GM10248 (cell line): ENCODE results near the gene TMEM37.

Experiments
- CTCF ChIA-PET: fragments of 300-600 bp; sonication (Branson Sonifier 250); formaldehyde crosslinking; extraction: SDS; loops from one replicate; lab custom pipeline; 2021; ENCODE audit warnings: antibody characterized with exemption; lab: Yijun Ruan, JAX
- POLR2A ChIA-PET: fragments of 350-650 bp; sonication (Branson Sonifier 250); formaldehyde crosslinking; extraction: SDS; loops from one replicate; lab custom pipeline; 2020; ENCODE audit warnings: antibody characterized with exemption; lab: Yijun Ruan, JAX
- DNase-seq: peaks from one replicate; pipeline ENCODE4 v3.0.0; 2012; ENCODE audit errors: extremely low spot score
- TF ChIP-seq, protein P1 (sequence below): IDR thresholded peaks from 2 replicates; pipeline ENCODE4 v1.5.1; 2012; ENCODE audit warnings: mild to moderate bottlenecking, low read depth; ENCODE audit errors: extremely low read depth, missing control alignments, control extremely low read depth

The TMEM37 gene

DNA sequence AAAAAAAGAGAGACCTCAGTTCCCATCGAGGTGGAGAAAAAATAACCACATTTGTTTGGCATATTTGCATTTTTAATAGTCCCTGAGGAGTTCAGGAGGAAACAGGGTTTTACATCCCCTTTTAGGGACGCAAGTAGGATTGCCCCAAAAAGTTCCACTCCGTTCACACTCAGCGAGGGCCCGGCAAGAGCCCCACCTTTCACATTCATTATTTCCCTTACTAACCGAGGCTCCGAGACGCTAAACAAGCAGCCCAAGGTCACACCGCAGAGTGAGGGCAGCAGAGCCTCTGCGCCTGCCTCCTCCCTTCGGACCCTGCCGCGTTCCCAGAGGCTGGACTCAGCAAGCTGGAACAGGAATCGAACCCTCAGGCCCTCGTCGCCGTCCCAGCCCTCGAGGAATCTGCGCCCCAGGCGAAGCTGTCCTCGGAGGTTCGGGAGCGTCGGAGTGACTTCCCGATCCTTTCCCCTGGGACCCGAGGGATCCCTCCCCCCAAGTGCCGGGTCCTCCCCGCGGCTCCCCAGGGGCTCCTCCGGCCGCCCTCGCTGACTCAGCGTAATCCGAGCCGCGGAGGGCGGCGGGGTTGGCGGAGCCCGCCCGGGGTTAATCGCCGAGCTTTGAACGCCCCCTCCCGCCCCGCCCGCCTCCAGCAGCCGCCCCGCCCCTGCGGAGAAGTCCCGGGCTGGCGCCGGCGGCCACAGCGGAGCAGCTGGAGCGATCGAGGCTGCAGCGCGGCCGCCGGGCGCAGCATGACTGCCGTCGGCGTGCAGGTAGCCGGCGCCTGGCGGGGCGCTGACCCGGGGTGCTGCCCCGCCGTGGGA is at the start of gene TMEM37:
Gene TMEM37, plus strand, starts transcription at position 700 of the 821 bp plus-strand sequence. Its CDS starts 50 bp downstream, at position 750.
- POLR2A ChIA-PET = no interaction called here
- peak; percentile 77 for DNase-seq
- CTCF ChIA-PET = interaction anchor here (0.8 to 2.6 kb wide), 6 partner anchors 11 to 549 kb away, joined by 3 to 8 read pairs (median 4); no protein-coding TSS in a partner anchor
- TF ChIP-seq, protein P1, sequence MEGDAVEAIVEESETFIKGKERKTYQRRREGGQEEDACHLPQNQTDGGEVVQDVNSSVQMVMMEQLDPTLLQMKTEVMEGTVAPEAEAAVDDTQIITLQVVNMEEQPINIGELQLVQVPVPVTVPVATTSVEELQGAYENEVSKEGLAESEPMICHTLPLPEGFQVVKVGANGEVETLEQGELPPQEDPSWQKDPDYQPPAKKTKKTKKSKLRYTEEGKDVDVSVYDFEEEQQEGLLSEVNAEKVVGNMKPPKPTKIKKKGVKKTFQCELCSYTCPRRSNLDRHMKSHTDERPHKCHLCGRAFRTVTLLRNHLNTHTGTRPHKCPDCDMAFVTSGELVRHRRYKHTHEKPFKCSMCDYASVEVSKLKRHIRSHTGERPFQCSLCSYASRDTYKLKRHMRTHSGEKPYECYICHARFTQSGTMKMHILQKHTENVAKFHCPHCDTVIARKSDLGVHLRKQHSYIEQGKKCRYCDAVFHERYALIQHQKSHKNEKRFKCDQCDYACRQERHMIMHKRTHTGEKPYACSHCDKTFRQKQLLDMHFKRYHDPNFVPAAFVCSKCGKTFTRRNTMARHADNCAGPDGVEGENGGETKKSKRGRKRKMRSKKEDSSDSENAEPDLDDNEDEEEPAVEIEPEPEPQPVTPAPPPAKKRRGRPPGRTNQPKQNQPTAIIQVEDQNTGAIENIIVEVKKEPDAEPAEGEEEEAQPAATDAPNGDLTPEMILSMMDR = no peak

DNA sequence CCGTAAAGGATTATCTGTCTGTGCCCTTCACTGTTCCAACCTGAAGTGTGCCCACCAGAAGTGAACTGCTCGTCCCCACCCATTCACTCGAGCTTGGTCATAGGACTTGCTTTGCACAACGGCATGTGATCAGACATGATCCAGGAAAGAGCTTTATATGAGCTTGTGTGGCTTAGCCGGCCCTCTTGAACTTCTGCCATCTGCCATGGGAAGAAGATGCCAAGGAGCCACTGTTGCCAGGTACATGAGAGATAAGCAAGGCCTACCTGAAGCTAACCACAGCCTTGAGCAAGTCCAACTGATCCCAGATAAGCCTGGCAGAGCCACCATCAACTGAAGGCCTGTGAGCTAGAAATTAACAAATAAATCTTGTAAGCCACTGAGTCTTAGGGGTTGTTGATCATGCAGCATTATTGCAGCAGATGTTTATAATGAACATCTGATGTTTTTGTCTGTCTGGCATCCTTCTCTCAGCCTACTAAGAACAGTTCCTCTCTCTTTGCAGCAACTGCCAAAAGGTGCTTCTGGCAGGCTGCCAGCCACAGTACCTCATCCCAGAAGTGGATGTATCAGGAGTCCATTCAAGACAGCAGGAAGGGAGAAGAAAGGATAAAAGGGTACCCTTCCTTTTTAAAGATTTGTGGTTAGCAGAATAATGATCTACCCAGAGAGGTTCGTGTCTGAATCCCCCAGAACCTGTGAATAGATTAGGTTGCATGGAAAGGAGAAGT is 48.1 kb upstream of the TMEM37 start:
- TF ChIP-seq, protein P1 = no peak
- no peak for DNase-seq
- ChIA-PET POLR2A (no interaction called here), CTCF (interaction anchor here (0.7 to 1.2 kb wide), 3 partner anchors 11 to 92 kb away, joined by 3 read pairs; no protein-coding TSS in a partner anchor)

- POLR2A ChIA-PET = no interaction called here
- CTCF ChIA-PET = interaction anchor here (0.9 to 1.4 kb wide), 4 partner anchors 18 to 93 kb away, joined by 3 to 4 read pairs (median 3); partner anchors contain the start of gene DBI
Observed at GRCh38 chr2:119384971-119385370, 46.7 kb upstream of the TMEM37 start.

DNA sequence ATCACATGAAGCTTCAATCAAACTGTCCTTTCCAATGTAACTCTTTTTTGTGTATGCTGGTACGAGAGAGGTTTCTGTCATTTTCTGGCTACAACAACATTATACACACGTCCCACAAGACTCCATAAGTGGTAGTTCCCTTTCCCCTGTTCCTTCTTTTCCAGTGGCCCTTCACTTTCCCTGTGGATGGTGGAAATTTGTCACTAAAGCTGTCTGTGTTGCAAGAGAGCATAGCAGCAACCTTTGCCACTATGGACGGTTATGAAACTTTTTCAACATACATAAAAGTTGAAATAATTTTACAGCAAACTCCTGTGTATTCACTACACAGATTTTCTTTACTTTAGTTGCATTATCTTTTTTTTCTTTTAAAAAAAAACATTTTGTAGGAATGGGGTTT is 46.2 kb upstream of the TMEM37 start:
- ChIA-PET CTCF (interaction anchor here (1.0 to 2.3 kb wide), 3 partner anchors 8 to 75 kb away, joined by 3 to 5 read pairs (median 3); partner anchors contain the start of gene DBI), POLR2A (no interaction called here)
- no peak for DNase-seq
- TF ChIP-seq, protein P1 = no peak

More at GRCh38 chr2:119384971-119385370, 46.7 kb upstream of the TMEM37 start:
- no peak for DNase-seq
- TF ChIP-seq, protein P1 = no peak

DNA sequence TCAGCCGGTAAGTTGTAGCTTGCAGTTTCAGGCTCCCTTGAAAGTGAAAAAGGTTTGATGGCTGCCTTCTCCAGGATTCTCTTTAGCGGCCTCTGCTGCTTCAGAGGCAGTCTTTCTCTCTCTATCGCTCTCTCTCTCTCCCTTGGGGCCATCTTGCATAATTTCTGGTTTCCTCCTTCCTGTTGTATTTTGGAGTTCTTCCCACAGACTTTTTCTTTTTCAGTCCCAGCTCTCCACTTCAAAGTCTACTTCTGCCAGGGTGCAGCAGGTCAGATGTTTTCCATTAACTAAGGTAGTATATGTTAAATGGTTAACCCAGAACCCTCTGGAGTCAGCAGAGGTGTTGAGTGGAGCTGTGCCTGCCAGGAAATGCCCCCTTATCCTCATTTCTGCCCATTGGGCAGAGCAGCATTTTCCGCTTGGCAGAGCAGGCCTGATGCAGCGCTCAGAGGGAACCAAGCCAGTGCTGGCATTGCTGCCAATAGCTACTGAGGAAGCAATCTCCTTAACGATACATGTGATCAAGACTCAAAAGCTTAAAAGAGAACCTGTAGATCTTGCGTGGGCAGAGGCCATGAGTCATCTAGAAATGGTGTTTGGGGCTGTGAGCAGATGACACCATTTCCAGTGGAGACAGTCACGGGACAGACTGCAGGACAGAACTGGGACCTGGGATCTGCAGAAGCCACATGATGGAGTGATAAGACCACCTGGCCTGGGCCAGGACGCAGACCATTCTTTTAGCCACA is 44.1 kb upstream of the TMEM37 start:
- ChIA-PET POLR2A (interaction anchor here (0.8 kb wide), 1 partner anchor 21 kb away, joined by 3 read pairs; the partner anchor contains the start of genes C2orf76 and DBI), CTCF (interaction anchor here (0.7 to 2.3 kb wide), 7 partner anchors 10 to 89 kb away, joined by 3 to 5 read pairs (median 3); no protein-coding TSS in a partner anchor)
- peak; percentile 75 for DNase-seq
- TF ChIP-seq, protein P1 = no peak
